ENCODE data around the gene FAM193A.

- TF ChIP-seq GATA2 (IDR thresholded peaks at IDR 0.05; ENCODE audit: low read depth, low read length): no peak
- TF ChIP-seq GATA3 (IDR thresholded peaks at IDR 0.05; ENCODE audit: low read depth, low read length): no peak
These were observed 197.6 kb downstream of the FAM193A start for GRCh38 chr4:2733844-2734574.

All from SH-SY5Y (cell line).